GM21825 (cell line): Measurements from ENCODE around the gene CDR2L.
"Not testable (repeated sequence)": the region's sequence is repeated elsewhere in the genome, so short reads cannot be mapped to it uniquely, and the experiment has no call there.

Experiments used
- ATAC-seq: cut with Tn5 transposase; IDR thresholded peaks from one replicate; pipeline ENCODE4 v1.9.1; 2021; ENCODE audit warnings: mild to moderate bottlenecking, moderate library complexity; ENCODE audit not compliant: unreplicated experiment

Gene CDR2L

GRCh38 chr17:75034236-75034908 is 46.9 kb downstream of the CDR2L start:
- ATAC-seq = peak; percentile 57

- ATAC-seq = no peak
Measured at GRCh38 chr17:75036643-75037268, 49.3 kb downstream of the CDR2L start.

- no peak for ATAC-seq
Measured at GRCh38 chr17:75039238-75039637, 51.8 kb downstream of the CDR2L start.

- ATAC-seq = no peak
Measured at GRCh38 chr17:75041656-75042280, 54.3 kb downstream of the CDR2L start.

GRCh38 chr17:75043789-75044188 is 56.4 kb downstream of the CDR2L start:
- not testable (repeated sequence) for ATAC-seq

- no peak for ATAC-seq
Measured at GRCh38 chr17:75044716-75045115, 57.3 kb downstream of the CDR2L start.

GRCh38 chr17:75045946-75046406 is 58.5 kb downstream of the CDR2L start:
- ATAC-seq = not testable (repeated sequence)

GRCh38 chr17:75046407-75047289 is 59.2 kb downstream of the CDR2L start, which contains the start of the genes ATP5PD and KCTD2:
TSS of gene ATP5PD (minus strand) at chr17:75046969. CDS start at chr17:75042650, 4,319 bp downstream.
TSS of gene KCTD2 (plus strand) at chr17:75047225. CDS start at chr17:75047251, 26 bp downstream.
- peak; percentile 88 for ATAC-seq

GRCh38 chr17:75047398-75048098 is 60.1 kb downstream of the CDR2L start:
- ATAC-seq = peak; percentile 26

- ATAC-seq = no peak
Measured at GRCh38 chr17:75048249-75048878, 60.9 kb downstream of the CDR2L start.

- ATAC-seq = no peak
Measured at GRCh38 chr17:75049057-75049456, 61.6 kb downstream of the CDR2L start.

- ATAC-seq = no peak
Measured at GRCh38 chr17:75049706-75050105, 62.3 kb downstream of the CDR2L start.

GRCh38 chr17:75051941-75052340 is 64.5 kb downstream of the CDR2L start:
- ATAC-seq = no peak
